CD4-positive, alpha-beta T cell treated with Interleukin-1 beta for 1 hour (primary cell): ENCODE results near the gene PACC1.

Source experiments
- DNase-seq, 2 donors: peaks; one replicate each; pipeline ENCODE4 v3.0.0-alpha.2; 2020 to 2022

Gene PACC1

DNA sequence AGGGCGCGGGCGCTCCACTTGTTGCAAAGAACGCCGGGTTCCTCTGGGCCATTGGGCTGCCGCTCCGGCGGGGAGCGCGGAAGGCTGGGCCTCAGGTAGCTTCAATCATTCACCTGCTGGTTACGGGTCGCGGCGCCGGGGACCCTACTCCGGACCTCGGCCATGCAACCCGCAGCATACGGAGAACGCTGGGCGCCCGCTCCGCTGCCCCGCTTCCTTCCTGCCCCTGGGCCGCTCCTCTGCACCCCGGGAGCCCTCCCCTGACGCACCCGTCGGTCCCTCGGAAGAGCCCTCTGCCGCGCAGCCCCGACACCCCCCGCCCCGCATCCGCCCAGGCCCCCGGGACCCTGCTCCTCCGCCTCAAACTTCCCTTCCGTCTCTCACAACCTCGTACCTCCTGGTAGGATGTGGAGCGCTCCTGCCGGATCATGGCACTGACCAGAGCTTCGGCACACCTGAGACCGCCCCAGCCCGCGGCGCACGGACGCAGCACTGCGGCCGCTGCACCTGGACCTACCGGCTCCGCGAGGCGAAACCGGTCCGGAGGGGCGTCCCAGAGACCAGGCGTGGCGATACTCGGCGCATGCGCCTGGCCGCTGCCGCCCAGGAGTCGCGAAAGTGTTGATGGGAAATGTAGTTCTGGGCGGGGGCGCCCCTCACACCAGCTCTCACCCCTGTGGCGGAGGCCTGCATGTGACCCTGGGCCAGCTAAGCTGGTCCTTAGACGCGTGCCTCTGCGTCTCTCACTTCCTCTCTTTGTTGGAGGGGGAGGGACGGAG is at the start of gene PACC1:
PACC1 (minus strand) TSS at position 559 of the 779 bp plus-strand sequence; CDS start at position 430, 129 bp downstream.
- peak; percentile 93 to 96 for DNase-seq

DNA sequence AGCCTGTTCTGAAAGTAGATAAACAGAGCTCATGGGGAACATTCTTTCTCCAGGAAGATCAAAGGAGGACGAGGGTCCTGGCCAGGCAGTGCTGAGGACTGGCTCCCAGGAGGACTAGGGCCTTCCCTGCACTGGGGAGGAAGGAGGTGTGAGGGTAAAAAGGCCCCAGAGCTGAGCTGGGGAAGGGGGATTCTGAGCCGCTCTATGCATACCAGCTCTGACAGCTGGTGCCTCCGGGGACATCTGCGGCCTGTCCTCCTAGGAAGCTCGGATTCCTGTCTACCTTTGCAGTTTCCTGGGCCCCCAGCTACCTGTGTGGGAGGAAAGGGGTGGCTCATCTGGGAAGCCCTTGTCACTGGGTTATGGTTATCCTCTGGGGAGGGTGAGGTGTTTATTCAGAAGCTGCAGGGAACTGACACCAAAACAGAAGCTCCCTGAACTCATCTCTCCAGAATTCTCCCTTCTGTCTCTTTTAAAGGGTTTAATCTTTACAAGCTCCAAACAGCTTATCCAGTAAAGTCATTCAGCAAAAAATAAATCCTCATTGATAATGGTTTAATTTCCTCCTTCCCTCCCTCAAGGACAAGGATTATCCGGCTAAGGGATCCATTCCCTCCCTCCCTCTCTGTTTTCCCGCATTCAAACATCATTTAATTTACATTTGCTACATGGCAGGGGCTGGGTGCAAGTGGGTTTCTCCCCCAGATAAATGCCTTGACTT is 49.0 kb upstream of the PACC1 start:
- DNase-seq, result no peak

- DNase-seq, result no peak
These were observed 47.4 kb upstream of the PACC1 start for GRCh38 chr1:212461916-212462660.

DNA sequence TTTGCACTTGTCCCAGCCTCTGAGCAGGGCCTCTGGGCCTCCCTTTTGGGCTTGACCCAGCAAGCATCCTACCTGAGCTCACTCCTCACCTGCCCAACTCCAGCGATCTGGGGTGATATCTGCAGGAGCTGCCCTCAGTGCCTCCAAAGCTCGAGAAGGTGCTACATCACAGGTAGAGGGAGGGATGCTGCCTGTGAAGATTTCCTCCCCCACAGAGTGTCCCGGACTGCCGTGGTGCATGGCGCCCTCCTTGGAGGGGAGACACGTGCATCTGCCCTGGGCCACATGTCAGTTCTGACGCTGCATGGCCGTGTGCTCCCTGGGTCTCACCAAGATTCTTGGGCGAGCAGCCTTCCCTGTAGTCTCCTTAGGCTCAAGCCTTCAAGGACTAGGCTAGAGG is 45.7 kb upstream of the PACC1 start:
- DNase-seq, result no peak

DNA sequence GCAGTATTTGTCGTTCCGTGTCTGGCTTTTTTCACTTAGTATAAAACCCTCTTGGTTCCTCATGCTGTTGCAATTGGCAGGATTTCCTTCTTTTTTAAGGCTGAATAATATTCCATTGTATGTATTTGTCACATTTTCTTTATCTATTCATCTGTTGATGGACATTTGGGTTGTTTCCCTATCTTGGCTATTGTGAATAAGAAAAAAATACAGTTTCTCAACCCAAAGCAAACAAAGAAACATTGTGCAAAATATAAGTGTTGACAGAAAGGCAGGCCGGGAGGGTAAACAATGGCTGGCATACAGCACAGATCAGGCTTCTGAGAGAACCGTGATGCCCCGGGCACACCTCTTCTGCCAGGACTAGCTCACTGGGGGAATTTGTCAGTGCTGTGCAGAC is 45.0 kb upstream of the PACC1 start:
- DNase-seq, result no peak

GRCh38 chr1:212458817-212459216 is 44.1 kb upstream of the PACC1 start:
- DNase-seq, result no peak

- peak; percentile 50 to 60 for DNase-seq
These were observed 43.2 kb upstream of the PACC1 start for GRCh38 chr1:212457740-212458338.

DNA sequence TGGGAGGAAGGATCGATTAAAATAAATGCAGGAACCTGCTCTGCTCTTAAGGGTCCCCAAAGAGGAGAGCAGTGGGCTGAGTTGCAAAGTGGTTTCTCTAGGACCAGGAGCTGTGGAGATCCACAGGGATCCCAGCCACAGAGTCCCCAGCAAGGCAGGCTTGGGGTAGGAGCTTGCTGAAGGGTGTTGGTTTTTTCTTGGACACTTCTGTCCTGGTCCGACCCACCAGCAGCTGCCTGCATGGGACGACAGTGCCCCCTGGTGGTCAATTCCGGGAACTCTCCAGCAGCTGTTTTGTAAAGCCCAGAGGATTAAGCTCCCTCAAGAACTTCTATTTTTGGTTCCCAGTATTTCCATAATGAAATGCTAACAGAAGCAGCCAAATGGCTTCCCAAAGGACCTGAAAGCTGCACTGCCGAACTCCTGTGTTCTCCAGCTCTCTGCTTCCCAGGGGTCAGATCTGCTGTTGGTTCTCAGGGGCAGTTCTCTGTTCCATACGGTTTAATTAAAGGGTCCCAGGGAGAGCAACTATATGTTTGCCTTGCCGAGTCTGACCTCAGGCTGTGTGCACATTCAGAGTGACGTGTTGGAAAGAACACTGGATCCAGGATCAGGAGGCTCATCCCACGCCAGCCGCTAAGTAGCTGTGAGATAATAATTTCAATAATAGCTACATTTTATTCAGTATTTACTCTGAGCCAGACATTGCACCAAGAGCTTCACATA is 41.3 kb upstream of the PACC1 start:
- peak; percentile 75 to 76 for DNase-seq

- no peak for DNase-seq
These were observed 40.7 kb upstream of the PACC1 start for GRCh38 chr1:212455401-212455800.

DNA sequence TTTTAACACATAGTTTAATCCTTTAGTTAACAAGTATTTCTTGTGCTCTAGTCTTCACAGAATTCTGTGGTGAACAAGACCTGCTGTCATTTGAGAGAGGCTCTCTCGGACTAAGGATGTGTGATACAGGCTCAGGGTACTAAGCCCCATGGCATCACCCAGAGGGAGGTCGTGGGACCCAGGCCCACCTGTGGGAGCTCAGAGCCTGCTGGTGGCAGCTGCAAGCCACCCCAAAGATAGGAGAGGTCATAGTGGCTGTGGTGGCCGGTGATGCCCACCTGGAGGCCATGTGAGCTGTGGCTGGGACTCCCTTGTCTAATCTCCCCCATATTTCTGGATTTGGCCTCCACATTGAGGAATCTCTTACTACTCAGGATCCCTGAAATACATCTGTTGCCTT is 40.1 kb upstream of the PACC1 start:
- DNase-seq, result no peak

DNA sequence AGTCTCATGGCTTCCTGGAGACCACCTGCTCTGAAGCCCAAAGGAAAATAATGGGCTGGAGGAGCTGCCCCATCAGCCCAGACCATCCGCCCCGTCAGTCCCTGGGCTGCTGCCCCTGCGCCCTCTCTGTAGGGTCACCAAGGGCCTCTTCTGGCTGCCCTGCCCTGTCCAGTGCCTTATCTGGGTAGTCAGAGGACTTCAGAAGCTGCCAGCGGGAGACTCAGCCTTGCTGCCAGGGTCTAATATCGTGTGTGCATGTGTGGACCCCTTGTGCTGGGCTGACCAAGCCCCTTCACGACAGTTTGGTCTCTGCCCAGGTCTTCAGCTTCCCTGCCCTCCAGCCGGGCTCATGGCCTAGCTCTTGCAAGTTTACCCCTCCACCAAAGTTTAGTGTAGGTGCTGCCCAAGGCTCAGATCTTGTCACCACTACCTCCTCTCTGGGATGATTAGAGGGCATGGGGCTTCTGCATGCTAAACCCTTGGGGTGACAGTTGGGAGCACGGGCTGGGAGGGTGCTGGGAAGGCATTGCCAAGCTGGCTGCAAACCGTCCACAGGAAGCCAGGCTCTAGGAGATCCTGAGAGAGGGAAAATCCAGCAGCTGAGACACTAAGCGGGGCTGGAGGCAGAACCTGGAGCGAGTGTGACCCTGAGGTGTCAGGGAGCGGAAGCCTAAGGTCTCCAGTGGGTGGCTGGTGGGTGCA is 38.6 kb upstream of the PACC1 start:
- no peak for DNase-seq

DNA sequence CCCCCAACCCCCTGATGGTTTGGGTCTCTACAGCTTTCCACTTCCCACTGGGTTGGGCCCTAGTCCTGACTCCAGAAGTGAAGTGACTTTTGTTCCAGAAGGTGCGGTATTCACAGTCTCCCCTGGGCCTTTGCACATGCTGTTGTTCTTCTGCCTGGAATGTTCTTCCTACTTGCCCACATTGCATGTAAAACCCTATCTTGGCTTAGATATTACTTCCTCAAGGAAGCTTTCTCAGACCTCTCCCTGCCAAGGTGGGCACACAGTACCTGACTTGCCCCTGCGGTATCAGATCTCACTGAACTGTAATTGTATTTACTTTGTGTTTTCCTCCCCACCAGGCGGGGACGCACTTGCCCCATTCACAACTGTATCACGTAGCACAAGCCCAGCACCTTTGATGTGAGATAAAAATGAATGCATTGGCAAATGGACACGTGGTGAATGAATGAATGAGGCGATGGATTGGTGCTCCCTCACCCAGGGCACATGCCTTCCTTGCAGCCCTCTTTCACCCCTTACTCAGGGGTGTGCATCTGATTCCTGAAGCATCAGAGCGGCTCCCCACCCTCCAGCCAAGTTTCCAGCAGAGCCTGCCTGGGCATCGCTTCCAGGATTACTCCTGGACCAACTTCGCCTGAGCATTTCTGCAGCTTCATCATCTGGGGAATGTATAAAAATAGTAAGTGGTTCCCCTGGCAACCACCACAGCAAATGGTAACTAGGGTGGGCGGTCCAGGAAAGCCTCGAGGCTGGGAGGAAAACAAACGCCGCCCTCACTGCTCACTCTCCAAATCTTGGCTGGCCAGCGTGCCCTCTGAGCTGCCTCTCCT is 37.9 kb upstream of the PACC1 start:
- DNase-seq, result no peak

DNA sequence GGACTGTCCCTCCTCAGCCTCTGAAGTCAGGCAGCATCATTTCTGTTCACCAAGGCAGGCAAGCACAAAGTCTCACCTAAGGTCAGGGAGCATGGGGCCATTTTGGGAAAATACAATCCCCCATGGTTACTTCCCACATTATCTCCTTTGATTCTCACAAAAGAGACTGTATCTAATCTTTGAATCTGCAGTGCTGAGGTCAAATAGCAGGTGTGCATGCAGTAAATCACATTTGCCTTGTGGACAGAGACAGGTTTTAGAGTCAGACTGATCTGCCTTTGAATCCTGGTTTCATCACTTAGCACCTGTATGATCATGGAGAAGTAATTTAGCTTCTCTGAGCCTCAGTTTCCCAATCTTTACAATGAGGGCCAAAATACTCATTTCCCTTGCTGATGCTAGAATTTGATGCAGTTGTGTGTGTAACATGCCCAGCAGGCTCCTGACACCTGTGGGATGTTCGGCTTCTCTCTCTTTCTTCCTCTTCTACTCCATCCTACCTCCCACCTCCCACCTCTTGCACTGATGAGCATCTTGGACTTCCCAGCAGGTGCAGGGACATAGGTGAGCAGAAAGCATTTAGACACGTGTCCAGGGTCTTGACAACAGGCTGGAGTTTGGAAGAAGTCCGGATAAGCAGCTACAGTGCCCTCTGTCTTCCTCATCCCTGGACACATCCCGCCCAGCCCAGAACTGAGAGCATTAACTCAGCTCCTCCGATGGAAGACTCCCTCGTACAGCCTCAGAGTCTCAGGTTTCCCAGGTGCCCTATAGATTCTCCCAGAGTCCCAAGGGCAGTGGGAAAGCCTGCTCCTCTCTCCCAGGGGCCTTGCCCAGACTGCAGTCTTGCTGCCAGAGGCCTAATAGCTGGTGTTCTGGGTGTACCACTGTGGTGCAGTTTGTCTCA is 37.0 kb upstream of the PACC1 start:
- DNase-seq, result no peak

- DNase-seq, result no peak
These were observed 35.7 kb upstream of the PACC1 start for GRCh38 chr1:212450331-212450881.

- DNase-seq, result no peak
These were observed 32.8 kb upstream of the PACC1 start for GRCh38 chr1:212447478-212447877.

- DNase-seq, result no peak
These were observed 31.6 kb upstream of the PACC1 start for GRCh38 chr1:212446333-212446732.

- DNase-seq, result no peak
These were observed 27.7 kb upstream of the PACC1 start for GRCh38 chr1:212442408-212442807.

- DNase-seq, result no peak
These were observed 25.7 kb upstream of the PACC1 start for GRCh38 chr1:212440419-212440818.

GRCh38 chr1:212438831-212439237 is 24.1 kb upstream of the PACC1 start:
- no peak for DNase-seq
